Measurements from ENCODE around the gene VN1R5. TPM values are rescaled to one million over a fixed set of nuclear protein-coding genes. Genes with fewer than 3 reads are reported as not detected.

The VN1R5 gene
- total RNA-seq, 6 experiments from 2014 or later: not detected

DNA sequence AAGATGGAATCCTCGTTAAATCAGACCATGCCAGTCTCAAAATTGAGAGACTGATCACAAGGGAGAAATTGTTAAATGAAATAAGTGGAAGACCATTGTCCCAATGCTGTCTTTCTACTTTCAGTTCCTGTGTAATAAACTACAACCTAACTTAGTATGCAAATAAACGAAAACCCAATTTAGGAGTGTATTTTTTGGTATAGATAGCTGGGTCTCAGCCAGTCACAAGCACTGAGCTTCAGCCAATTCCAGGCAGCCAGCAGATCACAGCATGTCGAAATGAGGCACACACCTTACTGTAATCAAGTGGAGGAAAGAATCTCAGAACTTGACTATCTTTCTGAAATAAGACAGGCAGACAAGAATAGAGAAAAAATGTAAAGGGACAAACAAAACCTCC is 33.0 kb upstream of the VN1R5 start:
- intact Hi-C loops (cut with DNase I): no loop called here
- WGBS (ENCODE audit: insufficient coverage, low coverage, low lambda C conversion rate, missing lambda C conversion rate): 25% methylated on average over 3 of the region's 3 CpGs
- no peak overlapping the region for H3K4me3 ChIP-seq
- no peak for TF ChIP-seq POLR2A (IDR thresholded peaks at IDR 0.05)
- TF ChIP-seq, protein P1, sequence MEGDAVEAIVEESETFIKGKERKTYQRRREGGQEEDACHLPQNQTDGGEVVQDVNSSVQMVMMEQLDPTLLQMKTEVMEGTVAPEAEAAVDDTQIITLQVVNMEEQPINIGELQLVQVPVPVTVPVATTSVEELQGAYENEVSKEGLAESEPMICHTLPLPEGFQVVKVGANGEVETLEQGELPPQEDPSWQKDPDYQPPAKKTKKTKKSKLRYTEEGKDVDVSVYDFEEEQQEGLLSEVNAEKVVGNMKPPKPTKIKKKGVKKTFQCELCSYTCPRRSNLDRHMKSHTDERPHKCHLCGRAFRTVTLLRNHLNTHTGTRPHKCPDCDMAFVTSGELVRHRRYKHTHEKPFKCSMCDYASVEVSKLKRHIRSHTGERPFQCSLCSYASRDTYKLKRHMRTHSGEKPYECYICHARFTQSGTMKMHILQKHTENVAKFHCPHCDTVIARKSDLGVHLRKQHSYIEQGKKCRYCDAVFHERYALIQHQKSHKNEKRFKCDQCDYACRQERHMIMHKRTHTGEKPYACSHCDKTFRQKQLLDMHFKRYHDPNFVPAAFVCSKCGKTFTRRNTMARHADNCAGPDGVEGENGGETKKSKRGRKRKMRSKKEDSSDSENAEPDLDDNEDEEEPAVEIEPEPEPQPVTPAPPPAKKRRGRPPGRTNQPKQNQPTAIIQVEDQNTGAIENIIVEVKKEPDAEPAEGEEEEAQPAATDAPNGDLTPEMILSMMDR (IDR thresholded peaks at IDR 0.05): no peak
- H3K27me3 ChIP-seq: no peaks in the 10 kb centered on the region
- H3K9me3 ChIP-seq: peaks cover 0 to 5% (median 0%) of the 10 kb centered on the region in 4 donors
- H3K36me3 ChIP-seq: no peaks in the 10 kb centered on the region
- DNase-seq: no peak
- no peak overlapping the region for H3K27ac ChIP-seq
- ATAC-seq: no peak
- no peaks in the 10 kb centered on the region for H3K4me1 ChIP-seq

DNA sequence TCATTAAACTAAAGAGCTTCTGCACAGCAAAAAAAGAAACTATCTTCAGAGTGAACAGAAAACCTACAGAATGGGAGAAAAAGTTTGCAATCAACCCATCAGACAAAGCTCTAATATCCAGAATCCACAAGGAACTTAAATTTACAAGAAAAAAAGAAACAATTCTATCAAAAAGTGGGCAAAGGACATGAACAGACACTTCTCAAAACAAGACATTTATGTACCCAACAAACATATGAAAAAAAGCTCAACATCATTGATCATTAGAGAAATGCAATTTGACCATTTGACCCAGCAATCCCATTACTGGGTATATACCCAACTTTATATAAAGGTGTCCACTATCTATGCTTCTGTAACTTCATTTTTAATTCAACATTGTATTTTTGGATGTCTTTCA is 31.1 kb upstream of the VN1R5 start:
- no peak for ATAC-seq
- DNase-seq: no peak
- H3K9me3 ChIP-seq: peaks cover 0 to 5% (median 0%) of the 10 kb centered on the region in 4 donors
- H3K4me3 ChIP-seq: no peak overlapping the region
- no peaks in the 10 kb centered on the region for H3K36me3 ChIP-seq
- H3K27me3 ChIP-seq: no peaks in the 10 kb centered on the region
- TF ChIP-seq, protein P1 (IDR thresholded peaks at IDR 0.05): no peak
- TF ChIP-seq POLR2A (IDR thresholded peaks at IDR 0.05): no peak
- no peak overlapping the region for H3K27ac ChIP-seq
- H3K4me1 ChIP-seq: no peaks in the 10 kb centered on the region
- intact Hi-C loops (cut with DNase I): no loop called here

DNA sequence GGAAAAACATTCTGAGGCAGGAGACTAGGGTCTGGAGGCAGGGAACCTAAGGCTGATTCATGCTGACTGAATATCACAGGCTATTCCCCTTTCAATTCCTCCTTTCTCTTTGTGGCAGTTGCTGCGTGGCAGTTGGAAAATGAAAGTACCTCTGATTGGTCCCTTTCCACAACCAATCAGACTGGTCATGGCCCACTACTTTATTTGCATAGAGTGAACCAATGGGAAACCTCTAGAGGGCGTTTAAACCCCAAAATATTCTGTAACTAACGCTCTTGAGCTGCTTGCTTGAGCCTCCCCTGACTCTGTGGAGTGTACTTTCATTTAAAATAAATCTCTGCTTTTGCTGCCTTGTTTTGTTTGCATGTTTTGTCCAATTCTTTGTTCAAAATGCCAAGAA is 27.7 kb upstream of the VN1R5 start:
- H3K9me3 ChIP-seq: peaks cover 0 to 5% (median 0%) of the 10 kb centered on the region in 4 donors
- no peaks in the 10 kb centered on the region for H3K4me1 ChIP-seq
- DNase-seq (no peak), ATAC-seq (no peak)
- H3K27me3 ChIP-seq: no peaks in the 10 kb centered on the region
- 52% methylated on average over 3 of the region's 3 CpGs for WGBS (ENCODE audit: insufficient coverage, low coverage, low lambda C conversion rate, missing lambda C conversion rate)
- H3K36me3 ChIP-seq: no peaks in the 10 kb centered on the region
- intact Hi-C loops (cut with DNase I): no loop called here
- no peak overlapping the region for H3K4me3 ChIP-seq
- no peak overlapping the region for H3K27ac ChIP-seq
- TF ChIP-seq POLR2A (IDR thresholded peaks at IDR 0.05): no peak
- TF ChIP-seq, protein P1 (IDR thresholded peaks at IDR 0.05): no peak

DNA sequence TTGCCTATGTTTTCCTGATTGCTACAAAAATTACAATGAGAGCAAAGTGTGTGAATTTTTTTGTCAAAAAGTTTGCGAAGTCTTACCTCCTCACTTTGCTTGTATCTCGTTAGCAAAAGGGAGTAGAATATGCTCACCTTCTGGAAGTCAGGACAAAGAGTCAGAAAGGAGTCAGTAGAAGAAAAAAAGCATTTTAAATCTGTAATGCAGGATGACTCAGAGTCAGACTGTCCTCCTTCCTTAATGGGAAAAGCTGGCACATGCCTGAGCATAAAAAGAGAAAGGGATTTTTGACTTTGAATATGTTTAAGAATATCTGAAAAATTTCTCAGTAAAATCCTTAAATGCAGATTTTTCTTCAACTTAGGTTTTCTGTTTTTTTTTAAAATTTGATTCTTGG is 14.2 kb upstream of the VN1R5 start:
- 56% methylated on average over 2 of the region's 2 CpGs for WGBS (ENCODE audit: insufficient coverage, low coverage, low lambda C conversion rate, missing lambda C conversion rate)
- Histone ChIP-seq H3K9me3 (peaks cover 0 to 3% (median 0%) of the 10 kb centered on the region in 4 donors), H3K4me1 (no peaks in the 10 kb centered on the region), H3K27me3 (no peaks in the 10 kb centered on the region), H3K27ac (no peak overlapping the region), H3K36me3 (no peaks in the 10 kb centered on the region), H3K4me3 (no peak overlapping the region)
- TF ChIP-seq, protein P1 (IDR thresholded peaks at IDR 0.05): no peak
- TF ChIP-seq POLR2A (IDR thresholded peaks at IDR 0.05): no peak
- intact Hi-C loops (cut with DNase I): no loop called here
- ATAC-seq (no peak), DNase-seq (no peak)

DNA sequence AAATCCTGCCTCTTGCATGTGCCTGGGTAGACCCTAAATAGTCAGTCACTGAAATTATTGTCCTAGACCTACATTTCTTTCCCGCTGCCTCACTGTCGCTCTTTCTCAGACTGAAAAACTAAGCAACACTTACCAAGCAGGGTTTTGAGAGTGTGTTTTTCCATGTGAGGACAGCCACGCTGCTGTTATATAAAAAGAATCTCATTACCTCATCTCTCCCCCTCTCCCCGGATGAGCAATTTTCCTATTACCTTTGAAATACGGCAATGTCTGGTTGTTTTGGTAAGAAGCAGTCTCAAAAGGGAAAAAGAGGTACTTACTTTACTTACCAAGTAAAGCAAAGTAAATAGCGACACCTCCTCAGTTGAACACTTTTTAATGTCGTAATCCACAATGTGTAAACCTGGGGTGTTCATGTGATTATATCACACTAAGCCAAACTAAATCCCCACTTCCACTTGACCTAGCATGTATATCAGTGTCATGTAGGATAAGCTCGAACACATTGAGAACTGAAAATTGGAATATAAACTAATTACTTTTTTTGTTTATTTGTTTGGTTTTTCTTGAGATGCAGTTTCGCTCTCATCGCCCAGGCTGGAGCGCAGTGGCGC is 12.2 kb upstream of the VN1R5 start:
- WGBS (ENCODE audit: insufficient coverage, low coverage, low lambda C conversion rate, missing lambda C conversion rate): 78% methylated on average over 11 of the region's 12 CpGs

More for the DNA sequence above, 12.2 kb upstream of the VN1R5 start:
- no peaks in the 10 kb centered on the region for H3K4me1 ChIP-seq
- no peak for DNase-seq
- no peak overlapping the region for H3K4me3 ChIP-seq
- peaks cover 0 to 3% (median 0%) of the 10 kb centered on the region in 4 donors for H3K9me3 ChIP-seq
- ATAC-seq: no peak
- intact Hi-C loops (cut with DNase I): no loop called here
- no peaks in the 10 kb centered on the region for H3K36me3 ChIP-seq
- no peak overlapping the region for H3K27ac ChIP-seq
- TF ChIP-seq, protein P1 (IDR thresholded peaks at IDR 0.05): no peak
- TF ChIP-seq POLR2A (IDR thresholded peaks at IDR 0.05): no peak
- no peaks in the 10 kb centered on the region for H3K27me3 ChIP-seq
